Upper lobe of left lung (tissue), 4 donors: Measurements from ENCODE around the gene ILRUN.
"Not testable (repeated sequence)": the region's sequence is repeated elsewhere in the genome, so short reads cannot be mapped to it uniquely, and the experiment has no call there.

Experiments used
- CTCF ChIP-seq, 6 experiments: fragments of 450-650 bp in 4 of 6; fragments of 200-600 bp in 2 of 6; sonication (generic) in 2 of 6; IDR thresholded peaks; one replicate each; pipeline ENCODE4 v1.5.1; 2016 to 2019; ENCODE audit warnings: antibody characterized with exemption in 6 of 6
- EP300 ChIP-seq, 4 donors: sonication (generic); formaldehyde crosslinking; IDR thresholded peaks; one replicate each; pipeline ENCODE4 v1.5.1; 2017; ENCODE audit warnings: antibody characterized with exemption in 4 of 4, control low read depth in 2 of 4
- POLR2A ChIP-seq, 4 donors: fragments of 450-650 bp; IDR thresholded peaks; one replicate each; pipeline ENCODE4 v1.5.1; 2016 to 2017; ENCODE audit warnings: antibody characterized with exemption in 4 of 4, mild to moderate bottlenecking in 2 of 4
- POLR2AphosphoS5 ChIP-seq, 2 donors: sonication (generic); formaldehyde crosslinking; IDR thresholded peaks; one replicate each; pipeline ENCODE4 v1.5.1; 2017; ENCODE audit warnings: antibody characterized with exemption in 2 of 2

GRCh38 chr6:34668799-34669198 is 27.8 kb downstream of the ILRUN start:
- not testable (repeated sequence) for TF ChIP-seq CTCF, POLR2AphosphoS5, POLR2A, EP300 (IDR thresholded peaks at IDR 0.05)
